ENCODE data around the gene BCAN. TPM values are rescaled to one million over a fixed set of nuclear protein-coding genes. Genes with fewer than 3 reads are reported as not detected.

The BCAN gene
- total and polyA plus RNA-seq, 10 donors: 0.10 to 0.11 TPM; not detected in 8

DNA sequence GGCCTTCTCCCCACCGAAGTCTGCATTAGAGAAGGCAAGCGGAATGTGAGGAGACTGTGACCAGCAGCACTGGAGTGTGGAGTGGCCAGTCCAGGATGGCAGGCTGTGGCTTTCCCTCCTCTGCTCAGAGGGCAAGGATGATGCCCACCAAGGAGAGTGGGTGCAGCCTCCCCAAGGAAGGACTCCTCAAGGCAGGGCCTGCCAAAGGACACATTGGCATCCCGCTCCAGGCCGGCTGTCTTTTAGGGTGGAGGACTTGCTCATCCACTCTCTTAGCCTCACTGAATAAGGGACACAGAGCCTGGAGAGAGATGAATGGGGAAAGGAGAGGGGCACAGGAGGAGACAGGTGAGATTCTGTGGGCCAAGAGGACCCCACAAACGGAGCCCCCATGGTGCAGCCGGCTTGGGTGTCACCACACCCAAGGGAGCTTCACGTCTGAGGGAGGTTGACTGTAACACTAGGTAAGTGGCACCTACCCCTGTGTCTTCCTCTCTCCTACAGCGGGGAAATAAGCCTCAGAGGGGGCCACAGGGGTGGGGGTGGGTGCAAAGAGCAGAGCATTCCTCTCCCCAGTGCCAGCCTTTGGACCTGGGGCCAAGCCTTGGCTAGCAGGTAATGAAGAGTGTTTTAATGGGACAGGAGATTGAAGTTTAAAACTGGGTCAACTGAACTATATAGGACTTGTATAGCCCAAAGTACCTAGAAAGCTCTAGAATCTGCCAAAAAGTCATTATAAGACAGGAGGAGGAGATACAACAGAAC is 39.5 kb downstream of the BCAN start:
- Histone ChIP-seq H3K9me3 (no peaks in the 10 kb centered on the region), H3K4me3 (no peak overlapping the region), H3K4me1 (peaks cover 0 to 33% (median 19%) of the 10 kb centered on the region in 6 donors), H3K36me3 (no peaks in the 10 kb centered on the region), H3K27me3 (replicated peaks in 1 of 7) (peaks cover 0 to 87% (median 34%) of the 10 kb centered on the region in 7 donors), H3K27ac (no peak overlapping the region)
- intact Hi-C loops (cut with DNase I; ENCODE audit: low total_unique reads): no loop called here
- no peak for DNase-seq
- 64 to 88% (median 78%) methylated on average over 8 of the region's 8 CpGs for WGBS, 5 donors
- TF ChIP-seq, protein P1, sequence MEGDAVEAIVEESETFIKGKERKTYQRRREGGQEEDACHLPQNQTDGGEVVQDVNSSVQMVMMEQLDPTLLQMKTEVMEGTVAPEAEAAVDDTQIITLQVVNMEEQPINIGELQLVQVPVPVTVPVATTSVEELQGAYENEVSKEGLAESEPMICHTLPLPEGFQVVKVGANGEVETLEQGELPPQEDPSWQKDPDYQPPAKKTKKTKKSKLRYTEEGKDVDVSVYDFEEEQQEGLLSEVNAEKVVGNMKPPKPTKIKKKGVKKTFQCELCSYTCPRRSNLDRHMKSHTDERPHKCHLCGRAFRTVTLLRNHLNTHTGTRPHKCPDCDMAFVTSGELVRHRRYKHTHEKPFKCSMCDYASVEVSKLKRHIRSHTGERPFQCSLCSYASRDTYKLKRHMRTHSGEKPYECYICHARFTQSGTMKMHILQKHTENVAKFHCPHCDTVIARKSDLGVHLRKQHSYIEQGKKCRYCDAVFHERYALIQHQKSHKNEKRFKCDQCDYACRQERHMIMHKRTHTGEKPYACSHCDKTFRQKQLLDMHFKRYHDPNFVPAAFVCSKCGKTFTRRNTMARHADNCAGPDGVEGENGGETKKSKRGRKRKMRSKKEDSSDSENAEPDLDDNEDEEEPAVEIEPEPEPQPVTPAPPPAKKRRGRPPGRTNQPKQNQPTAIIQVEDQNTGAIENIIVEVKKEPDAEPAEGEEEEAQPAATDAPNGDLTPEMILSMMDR (IDR thresholded peaks at IDR 0.05 in 8 of 11, conservative IDR thresholded peaks at IDR 0.05 in 3 of 11): no peak
- no peak for TF ChIP-seq POLR2A (IDR thresholded peaks at IDR 0.05)
- TF ChIP-seq POLR2AphosphoS5 (IDR thresholded peaks at IDR 0.05): no peak

GRCh38 chr1:156682166-156682890 is 40.4 kb downstream of the BCAN start:
- H3K4me1 ChIP-seq: peaks cover 0 to 23% (median 10%) of the 10 kb centered on the region in 6 donors
- TF ChIP-seq POLR2A (IDR thresholded peaks at IDR 0.05): no peak
- H3K27me3 ChIP-seq (replicated peaks in 1 of 7): peaks cover 0 to 87% (median 24%) of the 10 kb centered on the region in 7 donors
- H3K4me3 ChIP-seq: no peak overlapping the region
- WGBS, 5 donors: 53 to 75% (median 60%) methylated on average over 5 of the region's 5 CpGs
- intact Hi-C loops (cut with DNase I; ENCODE audit: low total_unique reads): no loop called here
- no peak for DNase-seq
- H3K36me3 ChIP-seq: no peaks in the 10 kb centered on the region
- H3K27ac ChIP-seq: no peak overlapping the region
- no peaks in the 10 kb centered on the region for H3K9me3 ChIP-seq

GRCh38 chr1:156684227-156684782 is 42.4 kb downstream of the BCAN start:
- H3K27ac ChIP-seq: no peak overlapping the region
- intact Hi-C loops (cut with DNase I; ENCODE audit: low total_unique reads): no loop called here
- no peaks in the 10 kb centered on the region for H3K9me3 ChIP-seq
- WGBS, 5 donors: 47 to 58% (median 57%) methylated on average over 5 of the region's 5 CpGs
- TF ChIP-seq POLR2A (IDR thresholded peaks at IDR 0.05): no peak
- TF ChIP-seq POLR2AphosphoS5 (IDR thresholded peaks at IDR 0.05): no peak
- TF ChIP-seq, protein P1 (IDR thresholded peaks at IDR 0.05 in 8 of 11, conservative IDR thresholded peaks at IDR 0.05 in 3 of 11): no peak
- DNase-seq: no peak
- H3K4me3 ChIP-seq: no peak overlapping the region
- H3K27me3 ChIP-seq (replicated peaks in 1 of 7): peaks cover 0 to 87% (median 9%) of the 10 kb centered on the region in 7 donors
- peaks cover 0 to 13% (median 3%) of the 10 kb centered on the region in 6 donors for H3K4me1 ChIP-seq
- H3K36me3 ChIP-seq: no peaks in the 10 kb centered on the region

DNA sequence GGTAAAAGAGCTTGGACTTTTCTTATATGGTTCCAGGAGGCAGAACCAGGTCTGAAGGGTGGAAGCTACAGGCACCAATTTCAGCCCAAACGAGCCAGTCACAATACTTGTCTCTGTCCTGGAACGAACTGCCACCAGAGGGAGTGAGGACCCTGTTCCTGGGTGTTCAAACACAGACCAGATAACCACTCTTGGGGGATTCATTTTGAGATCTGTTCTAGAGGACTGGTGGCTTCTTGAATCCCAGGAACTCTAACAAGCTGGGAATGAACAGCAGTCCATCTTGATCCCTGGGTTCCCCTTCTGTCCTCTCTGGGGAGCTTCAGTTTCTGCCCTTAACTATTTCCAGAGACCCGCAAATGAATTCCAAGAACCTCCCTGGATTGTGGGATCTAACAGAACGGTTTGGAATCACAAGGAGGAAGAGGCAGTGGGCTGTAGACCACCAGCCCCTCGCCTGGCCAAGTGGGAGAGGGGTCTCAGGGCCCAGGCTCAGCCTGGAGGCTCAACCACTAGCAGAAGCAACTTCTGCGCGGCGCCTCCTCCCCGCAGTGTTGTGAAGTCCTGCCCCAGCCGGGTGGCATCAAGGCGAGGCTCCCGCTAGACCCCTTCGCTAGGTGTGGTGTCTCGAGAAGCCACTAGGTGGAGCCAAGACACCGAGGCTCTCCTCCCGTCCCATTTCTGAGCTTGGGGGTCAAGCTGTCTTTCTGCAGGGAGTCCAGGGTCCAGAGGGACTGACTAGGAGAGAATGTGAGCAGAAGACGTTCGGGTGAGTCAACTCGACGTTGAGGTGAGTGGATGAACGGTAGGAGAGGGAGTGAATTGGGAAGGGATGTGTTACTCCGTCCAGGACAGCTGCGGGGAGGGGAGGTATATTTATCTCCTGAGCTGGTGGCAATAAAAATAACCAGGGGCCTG is 47.4 kb downstream of the BCAN start:
- 2 to 4% (median 2%) methylated on average over 17 to 23 of the region's 23 CpGs for WGBS, 5 donors
- peaks cover 5 to 51% (median 33%) of the 10 kb centered on the region in 6 donors for H3K4me1 ChIP-seq
- no peaks in the 10 kb centered on the region for H3K36me3 ChIP-seq
- intact Hi-C loops (cut with DNase I; ENCODE audit: low total_unique reads): loop anchor here (2.0 kb wide), 1 partner anchor 38 kb away; no protein-coding TSS in a partner anchor
- DNase-seq: peak; percentile 91
- no peaks in the 10 kb centered on the region for H3K9me3 ChIP-seq
- H3K4me3 ChIP-seq: peak overlapping the region in 1 of 8 donors; percentile 8
- H3K27ac ChIP-seq: no peak overlapping the region
- TF ChIP-seq, protein P1 (IDR thresholded peaks at IDR 0.05 in 8 of 11, conservative IDR thresholded peaks at IDR 0.05 in 3 of 11): peak; percentile 88 to 97 (median 91)
- no peak for TF ChIP-seq POLR2A (IDR thresholded peaks at IDR 0.05)
- peak; percentile 9 to 44 (median 33) for TF ChIP-seq POLR2AphosphoS5 (IDR thresholded peaks at IDR 0.05)
- peaks cover 0 to 99% (median 47%) of the 10 kb centered on the region in 7 donors for H3K27me3 ChIP-seq (replicated peaks in 1 of 7)

All from spleen (tissue), 11 donors.